Right atrium auricular region (tissue), 2 donors: ENCODE results near the gene HERC2. TPM values are rescaled to one million over a fixed set of nuclear protein-coding genes. Genes with fewer than 3 reads are reported as not detected.
"Not testable (repeated sequence)": the region's sequence is repeated elsewhere in the genome, so short reads cannot be mapped to it uniquely, and the experiment has no call there.

ENCODE experiments used
- DNase-seq: peaks from one replicate; pipeline ENCODE4 v3.0.0-alpha.2; 2019; ENCODE audit warnings: low spot score
- H3K27ac ChIP-seq, 2 donors: fragments of 200-600 bp; sonication (generic); 1 replicate in 1 of 2; 2 replicates in 1 of 2; pipeline ENCODE4 v1.5.1; 2016 to 2019
- H3K27me3 ChIP-seq, 2 donors: fragments of 200-600 bp; sonication (generic); one replicate each; pipeline versions ENCODE4 v1.5.1 to v1.6.0; 2017 to 2019
- H3K36me3 ChIP-seq: fragments of 200-600 bp; sonication (generic); one replicate; pipeline ENCODE4 v1.5.1; 2016
- H3K4me1 ChIP-seq, 2 donors: fragments of 200-600 bp; sonication (generic); one replicate each; pipeline versions ENCODE4 v1.5.1 to v1.6.0; 2017 to 2019
- H3K4me3 ChIP-seq, 2 donors: fragments of 200-600 bp; sonication (generic); 1 replicate in 1 of 2; 2 replicates in 1 of 2; pipeline ENCODE4 v1.5.1; 2017 to 2019; ENCODE audit warnings: mild to moderate bottlenecking in 1 of 2, moderate library complexity in 1 of 2
- H3K9me3 ChIP-seq, 2 donors: fragments of 200-600 bp; sonication (generic); one replicate each; pipeline ENCODE4 v1.5.1; 2019
- CTCF ChIP-seq, 2 donors: fragments of 200-600 bp; sonication (generic); IDR thresholded peaks; one replicate each; pipeline ENCODE4 v1.5.1; 2019; ENCODE audit warnings: antibody characterized with exemption in 2 of 2
- total RNA-seq, 2 donors: library from RNA; depleted of rRNA; stranded (reverse); fragments of >200 nt; gene quantifications; one replicate each; pipeline ENCODE4 v1.1.0, GENCODE V29; 2016

The HERC2 gene
- total RNA-seq, 2 donors from 2014 or later = 50.8 to 62.4 TPM

GRCh38 chr15:28181366-28181765 lies 140.6 kb downstream of the HERC2 start:
- DNase-seq = no peak
- Histone ChIP-seq H3K4me1 (peaks cover 0 to 13% of the 10 kb centered on the region in 2 donors), H3K4me3 (no peak overlapping the region), H3K27ac (no peak overlapping the region), H3K27me3 (no peaks in the 10 kb centered on the region), H3K36me3 (peaks cover 46% of the 10 kb centered on the region), H3K9me3 (no peaks in the 10 kb centered on the region)
- no peak for TF ChIP-seq CTCF (IDR thresholded peaks at IDR 0.05)

- Histone ChIP-seq H3K36me3 (peaks cover 50% of the 10 kb centered on the region), H3K9me3 (no peaks in the 10 kb centered on the region), H3K4me1 (peaks cover 0 to 7% of the 10 kb centered on the region in 2 donors), H3K27ac (no peak overlapping the region), H3K4me3 (no peak overlapping the region), H3K27me3 (no peaks in the 10 kb centered on the region)
- TF ChIP-seq CTCF (IDR thresholded peaks at IDR 0.05) = no peak
- no peak for DNase-seq
These were observed 142.7 kb downstream of the HERC2 start for GRCh38 chr15:28179270-28179669.

GRCh38 chr15:28178727-28179126 lies 143.3 kb downstream of the HERC2 start:
- Histone ChIP-seq H3K4me1 (peaks cover 0 to 7% of the 10 kb centered on the region in 2 donors), H3K36me3 (peaks cover 50% of the 10 kb centered on the region), H3K27ac (no peak overlapping the region), H3K9me3 (no peaks in the 10 kb centered on the region), H3K4me3 (no peak overlapping the region), H3K27me3 (no peaks in the 10 kb centered on the region)
- no peak for TF ChIP-seq CTCF (IDR thresholded peaks at IDR 0.05)
- DNase-seq = no peak

- no peak overlapping the region for H3K4me3 ChIP-seq
- H3K27me3 ChIP-seq = no peaks in the 10 kb centered on the region
- H3K36me3 ChIP-seq = peaks cover 53% of the 10 kb centered on the region
- H3K27ac ChIP-seq = no peak overlapping the region
- no peaks in the 10 kb centered on the region for H3K9me3 ChIP-seq
- peaks cover 0 to 7% of the 10 kb centered on the region in 2 donors for H3K4me1 ChIP-seq
- no peak for TF ChIP-seq CTCF (IDR thresholded peaks at IDR 0.05)
- DNase-seq = no peak
These were observed 143.7 kb downstream of the HERC2 start for GRCh38 chr15:28178290-28178689.

- no peak for DNase-seq
- H3K9me3 ChIP-seq = no peaks in the 10 kb centered on the region
- H3K4me3 ChIP-seq = no peak overlapping the region
- TF ChIP-seq CTCF (IDR thresholded peaks at IDR 0.05) = no peak
- H3K27me3 ChIP-seq = no peaks in the 10 kb centered on the region
- peaks cover 37% of the 10 kb centered on the region for H3K36me3 ChIP-seq
- H3K4me1 ChIP-seq = no peaks in the 10 kb centered on the region
- no peak overlapping the region for H3K27ac ChIP-seq
These were observed 152.6 kb downstream of the HERC2 start for GRCh38 chr15:28169366-28169765.

- H3K27me3 ChIP-seq, H3K4me3 ChIP-seq, DNase-seq, H3K27ac ChIP-seq, H3K4me1 ChIP-seq, H3K9me3 ChIP-seq: not testable (repeated sequence)
- peaks cover 45% of the 10 kb centered on the region for H3K36me3 ChIP-seq
These were observed 153.4 kb downstream of the HERC2 start for GRCh38 chr15:28168405-28169121.
